ENCODE data around the gene CPLANE2.

GRCh38 chr1:16189921-16190621, 46.9 kb downstream of the CPLANE2 start:
- TF ChIP-seq NR2C2 (CRISPR knock-in tag; IDR thresholded peaks at IDR 0.05) = no peak
- TF ChIP-seq CTCF (IDR thresholded peaks at IDR 0.05) = no peak
- no peak for TF ChIP-seq FOXJ3 (CRISPR knock-in tag; IDR thresholded peaks at IDR 0.05; ENCODE audit: borderline replicate concordance)
- TF ChIP-seq ETV6 (CRISPR knock-in tag; IDR thresholded peaks at IDR 0.05) = no peak
- TF ChIP-seq TEAD4 (CRISPR knock-in tag; IDR thresholded peaks at IDR 0.05) = no peak
- no peak for TF ChIP-seq E2F5 (CRISPR knock-in tag; IDR thresholded peaks at IDR 0.05)
- TF ChIP-seq ZNF232 (CRISPR knock-in tag; IDR thresholded peaks at IDR 0.05) = no peak
- no peak for TF ChIP-seq IRF2 (CRISPR knock-in tag; IDR thresholded peaks at IDR 0.05; ENCODE audit: borderline replicate concordance, low read depth)
- TF ChIP-seq SP1 (CRISPR knock-in tag; conservative IDR thresholded peaks at IDR 0.05) = no peak
- TF ChIP-seq SMAD3 (CRISPR knock-in tag; IDR thresholded peaks at IDR 0.05; ENCODE audit: borderline replicate concordance) = no peak

Measured in WTC11 (cell line).